Measurements from ENCODE around the gene CGNL1.

GRCh38 chr15:57570994-57571393, 194.7 kb downstream of the CGNL1 start:
- TF ChIP-seq POLR2AphosphoS5 (IDR thresholded peaks at IDR 0.05) (no peak), CTCF (IDR thresholded peaks at IDR 0.05) (no peak), EP300 (IDR thresholded peaks at IDR 0.05) (no peak), POLR2A (IDR thresholded peaks at IDR 0.05) (no peak)
